ENCODE data around the gene HRCT1. TPM values are rescaled to one million over a fixed set of nuclear protein-coding genes. Genes with fewer than 3 reads are reported as not detected.

HRCT1 gene
- total RNA-seq, 2 donors from 2014 or later: 43.1 to 65.0 TPM

- Histone ChIP-seq H3K4me3 (no peak overlapping the region), H3K9ac (ENCODE audit: low read depth in 2 of 2, low read length in 2 of 2) (no peak overlapping the region), H3K27me3 (no peaks in the 10 kb centered on the region), H3K36me3 (no peaks in the 10 kb centered on the region), H3K27ac (no peak overlapping the region), H3K4me1 (no peaks in the 10 kb centered on the region), H3K9me3 (no peaks in the 10 kb centered on the region)
- TF ChIP-seq CTCF (IDR thresholded peaks at IDR 0.05): no peak
- intact Hi-C loops (cut with DNase I): no loop called here
- DNase-seq: no peak
Observed at GRCh38 chr9:35867538-35867937, 38.5 kb upstream of the HRCT1 start.

- intact Hi-C loops (cut with DNase I): no loop called here
- no peak overlapping the region for H3K9ac ChIP-seq (ENCODE audit: low read depth in 2 of 2, low read length in 2 of 2)
- no peak for DNase-seq
- H3K4me3 ChIP-seq: no peak overlapping the region
- H3K27ac ChIP-seq: no peak overlapping the region
- H3K4me1 ChIP-seq: no peaks in the 10 kb centered on the region
- H3K9me3 ChIP-seq: no peaks in the 10 kb centered on the region
- H3K36me3 ChIP-seq: no peaks in the 10 kb centered on the region
- no peak for TF ChIP-seq CTCF (IDR thresholded peaks at IDR 0.05)
- no peaks in the 10 kb centered on the region for H3K27me3 ChIP-seq
Observed at GRCh38 chr9:35868933-35869332, 37.1 kb upstream of the HRCT1 start.

GRCh38 chr9:35869621-35870216 lies 36.3 kb upstream of the HRCT1 start:
- no peak overlapping the region for H3K4me3 ChIP-seq
- no peaks in the 10 kb centered on the region for H3K4me1 ChIP-seq
- no peak overlapping the region for H3K27ac ChIP-seq
- intact Hi-C loops (cut with DNase I): no loop called here
- H3K9ac ChIP-seq (ENCODE audit: low read depth in 2 of 2, low read length in 2 of 2): no peak overlapping the region
- no peak for DNase-seq
- no peaks in the 10 kb centered on the region for H3K36me3 ChIP-seq
- TF ChIP-seq CTCF (IDR thresholded peaks at IDR 0.05): no peak
- H3K27me3 ChIP-seq: no peaks in the 10 kb centered on the region
- H3K9me3 ChIP-seq: no peaks in the 10 kb centered on the region

- intact Hi-C loops (cut with DNase I): no loop called here
- no peaks in the 10 kb centered on the region for H3K27me3 ChIP-seq
Observed at GRCh38 chr9:35870351-35870923, 35.6 kb upstream of the HRCT1 start, which contains the start of gene OR13J1. TSS of gene OR13J1 (minus strand) at chr9:35870401. CDS start at chr9:35870401, 0 bp downstream.

GRCh38 chr9:35871545-35871944 lies 34.5 kb upstream of the HRCT1 start:
- intact Hi-C loops (cut with DNase I): no loop called here
- no peak for TF ChIP-seq CTCF (IDR thresholded peaks at IDR 0.05)
- Histone ChIP-seq H3K9me3 (no peaks in the 10 kb centered on the region), H3K4me3 (no peak overlapping the region), H3K27ac (no peak overlapping the region), H3K4me1 (no peaks in the 10 kb centered on the region), H3K27me3 (no peaks in the 10 kb centered on the region), H3K36me3 (no peaks in the 10 kb centered on the region), H3K9ac (ENCODE audit: low read depth in 2 of 2, low read length in 2 of 2) (no peak overlapping the region)
- DNase-seq: no peak

More at GRCh38 chr9:35870351-35870923, 35.6 kb upstream of the HRCT1 start, which contains the start of gene OR13J1:
- no peak for DNase-seq
- TF ChIP-seq CTCF (IDR thresholded peaks at IDR 0.05): no peak
- Histone ChIP-seq H3K9ac (ENCODE audit: low read depth in 2 of 2, low read length in 2 of 2) (no peak within 1 kb of the TSS), H3K4me1 (no peaks in the 10 kb centered on the region), H3K4me3 (no peak within 1 kb of the TSS), H3K36me3 (no peaks in the 10 kb centered on the region), H3K9me3 (no peaks in the 10 kb centered on the region), H3K27ac (no peak within 1 kb of the TSS)

All from colonic mucosa (tissue), 4 donors.